ENCODE results near the gene FLRT1. TPM values are rescaled to one million over a fixed set of nuclear protein-coding genes. Genes with fewer than 3 reads are reported as not detected.

The FLRT1 gene
- total RNA-seq, 1 donor from 2014 or later: not detected

- no peak for DNase-seq (ENCODE audit: low read depth, low spot score)
Measured at GRCh38 chr11:64023712-64024710, 11.7 kb upstream of the FLRT1 start.

GRCh38 chr11:64025205-64025604 is 10.5 kb upstream of the FLRT1 start:
- no peak for DNase-seq (ENCODE audit: low read depth, low spot score)

GRCh38 chr11:64026575-64027205 is 9.0 kb upstream of the FLRT1 start:
- no peak for DNase-seq (ENCODE audit: low read depth, low spot score)

GRCh38 chr11:64027651-64028397 is 7.9 kb upstream of the FLRT1 start:
- DNase-seq (ENCODE audit: low read depth, low spot score): no peak

GRCh38 chr11:64028398-64029115 is 7.2 kb upstream of the FLRT1 start:
- DNase-seq (ENCODE audit: low read depth, low spot score): no peak

GRCh38 chr11:64029773-64030172 is 6.0 kb upstream of the FLRT1 start:
- DNase-seq (ENCODE audit: low read depth, low spot score): no peak

GRCh38 chr11:64031001-64031400 is 4.7 kb upstream of the FLRT1 start:
- no peak for DNase-seq (ENCODE audit: low read depth, low spot score)

- no peak for DNase-seq (ENCODE audit: low read depth, low spot score)
Measured at GRCh38 chr11:64032050-64032449, 3.7 kb upstream of the FLRT1 start.

- DNase-seq (ENCODE audit: low read depth, low spot score): no peak
Measured at GRCh38 chr11:64034411-64034811, 1.3 kb upstream of the FLRT1 start.

GRCh38 chr11:64035081-64035524 is 628 bp upstream of the FLRT1 start:
- DNase-seq (ENCODE audit: low read depth, low spot score): no peak

GRCh38 chr11:64036087-64037026 is 626 bp downstream of the FLRT1 start:
- no peak for DNase-seq (ENCODE audit: low read depth, low spot score)

GRCh38 chr11:64037027-64037634 is 1.4 kb downstream of the FLRT1 start:
- no peak for DNase-seq (ENCODE audit: low read depth, low spot score)

GRCh38 chr11:64038500-64038899 is 2.8 kb downstream of the FLRT1 start:
- DNase-seq (ENCODE audit: low read depth, low spot score): no peak

- DNase-seq (ENCODE audit: low read depth, low spot score): no peak
Measured at GRCh38 chr11:64039012-64039665, 3.4 kb downstream of the FLRT1 start.

GRCh38 chr11:64040684-64041322 is 5.1 kb downstream of the FLRT1 start:
- no peak for DNase-seq (ENCODE audit: low read depth, low spot score)

GRCh38 chr11:64041846-64042245 is 6.1 kb downstream of the FLRT1 start:
- no peak for DNase-seq (ENCODE audit: low read depth, low spot score)

GRCh38 chr11:64042301-64042700 is 6.6 kb downstream of the FLRT1 start:
- DNase-seq (ENCODE audit: low read depth, low spot score): no peak

- DNase-seq (ENCODE audit: low read depth, low spot score): no peak
Measured at GRCh38 chr11:64043545-64043944, 7.8 kb downstream of the FLRT1 start.

Measured in pulmonary artery endothelial cell (primary cell).